Stomach smooth muscle (tissue), 2 donors: ENCODE data around the gene CYCS.
"Not testable (repeated sequence)": the region's sequence is repeated elsewhere in the genome, so short reads cannot be mapped to it uniquely, and the experiment has no call there.

Experiments
- H3K27ac ChIP-seq: one replicate; pipeline ENCODE4 v1.7.0; 2013; ENCODE audit warnings: mild to moderate bottlenecking, low read length, inconsistent platforms
- H3K27me3 ChIP-seq, 2 donors: one replicate each; pipeline ENCODE4 v1.7.0; 2013; ENCODE audit warnings: low read length in 2 of 2; ENCODE audit not compliant: insufficient read depth in 2 of 2, control insufficient read depth in 1 of 2
- H3K36me3 ChIP-seq, 2 donors: one replicate each; pipeline ENCODE4 v1.7.0; 2013; ENCODE audit warnings: low read length in 2 of 2; ENCODE audit not compliant: control insufficient read depth in 2 of 2, insufficient read depth in 2 of 2
- H3K4me1 ChIP-seq: one replicate; pipeline ENCODE4 v1.7.0; 2013; ENCODE audit warnings: low read length; ENCODE audit not compliant: control insufficient read depth, insufficient read depth
- H3K4me3 ChIP-seq, 2 donors: one replicate each; pipeline ENCODE4 v1.7.0; 2013; ENCODE audit warnings: low read length in 2 of 2
- H3K9ac ChIP-seq, 2 donors: one replicate each; pipeline ENCODE4 v1.7.0; 2013; ENCODE audit warnings: low read length in 2 of 2, mild to moderate bottlenecking in 1 of 2
- H3K9me3 ChIP-seq, 2 donors: one replicate each; pipeline ENCODE4 v1.7.0; 2013; ENCODE audit warnings: low read length in 2 of 2; ENCODE audit not compliant: control insufficient read depth in 2 of 2
- donor health status: healthy.
- donor health status: Pancreatic carcinoma.

The CYCS gene

GRCh38 chr7:25093268-25093826 lies 31.7 kb downstream of the CYCS start:
- Histone ChIP-seq H3K4me1 (peaks cover 2% of the 10 kb centered on the region), H3K9me3 (no peaks in the 10 kb centered on the region), H3K9ac (no peak overlapping the region), H3K4me3 (no peak overlapping the region), H3K27me3 (no peaks in the 10 kb centered on the region), H3K27ac (no peak overlapping the region), H3K36me3 (no peaks in the 10 kb centered on the region)

- no peak overlapping the region for H3K27ac ChIP-seq
- no peaks in the 10 kb centered on the region for H3K9me3 ChIP-seq
- H3K4me3 ChIP-seq: no peak overlapping the region
- peaks cover 2% of the 10 kb centered on the region for H3K4me1 ChIP-seq
- H3K27me3 ChIP-seq: no peaks in the 10 kb centered on the region
- no peaks in the 10 kb centered on the region for H3K36me3 ChIP-seq
- H3K9ac ChIP-seq: no peak overlapping the region
Observed at GRCh38 chr7:25091779-25092178, 33.3 kb downstream of the CYCS start.

GRCh38 chr7:25091176-25091575 lies 33.9 kb downstream of the CYCS start:
- Histone ChIP-seq H3K4me1 (peaks cover 2% of the 10 kb centered on the region), H3K4me3 (no peak overlapping the region), H3K27me3 (no peaks in the 10 kb centered on the region), H3K27ac (no peak overlapping the region), H3K9me3 (no peaks in the 10 kb centered on the region), H3K9ac (no peak overlapping the region), H3K36me3 (no peaks in the 10 kb centered on the region)

- H3K9me3 ChIP-seq: no peaks in the 10 kb centered on the region
- H3K27ac ChIP-seq: no peak overlapping the region
- H3K4me1 ChIP-seq: peaks cover 2% of the 10 kb centered on the region
- no peaks in the 10 kb centered on the region for H3K27me3 ChIP-seq
- no peak overlapping the region for H3K9ac ChIP-seq
- no peaks in the 10 kb centered on the region for H3K36me3 ChIP-seq
- H3K4me3 ChIP-seq: no peak overlapping the region
Observed at GRCh38 chr7:25090374-25090773, 34.7 kb downstream of the CYCS start.

GRCh38 chr7:25087855-25088254 lies 37.2 kb downstream of the CYCS start:
- Histone ChIP-seq H3K4me3 (no peak overlapping the region), H3K9ac (no peak overlapping the region), H3K4me1 (no peaks in the 10 kb centered on the region), H3K27ac (no peak overlapping the region), H3K9me3 (no peaks in the 10 kb centered on the region), H3K36me3 (no peaks in the 10 kb centered on the region), H3K27me3 (no peaks in the 10 kb centered on the region)

GRCh38 chr7:25084821-25085220 lies 40.2 kb downstream of the CYCS start:
- Histone ChIP-seq H3K27me3 (no peaks in the 10 kb centered on the region), H3K27ac (no peak overlapping the region), H3K9me3 (no peaks in the 10 kb centered on the region), H3K4me1 (no peaks in the 10 kb centered on the region), H3K4me3 (no peak overlapping the region), H3K9ac (no peak overlapping the region), H3K36me3 (no peaks in the 10 kb centered on the region)

- H3K4me1 ChIP-seq: no peaks in the 10 kb centered on the region
- H3K36me3 ChIP-seq: no peaks in the 10 kb centered on the region
- H3K9me3 ChIP-seq: no peaks in the 10 kb centered on the region
- no peaks in the 10 kb centered on the region for H3K27me3 ChIP-seq
- no peak overlapping the region for H3K27ac ChIP-seq
- no peak overlapping the region for H3K9ac ChIP-seq
- no peak overlapping the region for H3K4me3 ChIP-seq
Observed at GRCh38 chr7:25083201-25083600, 41.9 kb downstream of the CYCS start.

GRCh38 chr7:25082041-25082440 lies 43.0 kb downstream of the CYCS start:
- H3K9me3 ChIP-seq, H3K4me3 ChIP-seq, H3K36me3 ChIP-seq, H3K4me1 ChIP-seq, H3K27me3 ChIP-seq, H3K27ac ChIP-seq, H3K9ac ChIP-seq: not testable (repeated sequence)

- H3K9ac ChIP-seq: no peak overlapping the region
- H3K4me1 ChIP-seq: no peaks in the 10 kb centered on the region
- H3K9me3 ChIP-seq: no peaks in the 10 kb centered on the region
- H3K36me3 ChIP-seq: no peaks in the 10 kb centered on the region
- H3K4me3 ChIP-seq: no peak overlapping the region
- H3K27ac ChIP-seq: no peak overlapping the region
- H3K27me3 ChIP-seq: no peaks in the 10 kb centered on the region
Observed at GRCh38 chr7:25077096-25077495, 48.0 kb downstream of the CYCS start.

- H3K27ac ChIP-seq: no peak overlapping the region
- H3K27me3 ChIP-seq: no peaks in the 10 kb centered on the region
- H3K9me3 ChIP-seq: no peaks in the 10 kb centered on the region
- no peak overlapping the region for H3K4me3 ChIP-seq
- H3K36me3 ChIP-seq: no peaks in the 10 kb centered on the region
- no peaks in the 10 kb centered on the region for H3K4me1 ChIP-seq
- H3K9ac ChIP-seq: no peak overlapping the region
Observed at GRCh38 chr7:25075459-25075858, 49.6 kb downstream of the CYCS start.

- Histone ChIP-seq H3K9ac (no peak overlapping the region), H3K27me3 (no peaks in the 10 kb centered on the region), H3K36me3 (no peaks in the 10 kb centered on the region), H3K4me3 (no peak overlapping the region), H3K4me1 (no peaks in the 10 kb centered on the region), H3K9me3 (no peaks in the 10 kb centered on the region), H3K27ac (no peak overlapping the region)
Observed at GRCh38 chr7:25073451-25073850, 51.6 kb downstream of the CYCS start.
